ENCODE results near the gene ZNF585A. TPM values are rescaled to one million over a fixed set of nuclear protein-coding genes. Genes with fewer than 3 reads are reported as not detected.
"Not testable (repeated sequence)": the region's sequence is repeated elsewhere in the genome, so short reads cannot be mapped to it uniquely, and the experiment has no call there.

Gene ZNF585A
- total RNA-seq, 4 donors from 2014 or later = 5.7 to 8.4 (median 6.3) TPM

GRCh38 chr19:37127999-37128820, 44.3 kb downstream of the ZNF585A start:
- Histone ChIP-seq H3K27ac (no peak overlapping the region), H3K27me3 (no peaks in the 10 kb centered on the region), H3K4me1 (no peaks in the 10 kb centered on the region), H3K36me3 (peaks cover 14 to 98% (median 25%) of the 10 kb centered on the region in 3 donors), H3K9me3 (peaks cover 23 to 100% (median 75%) of the 10 kb centered on the region in 4 donors), H3K4me3 (no peak overlapping the region)
- no peak for DNase-seq (ENCODE audit: low spot score in 2 of 2)
- WGBS, 2 donors = 96% methylated on average over 12 of the region's 12 CpGs
- no peak for TF ChIP-seq POLR2A (IDR thresholded peaks at IDR 0.05)
- no peak for TF ChIP-seq EP300 (IDR thresholded peaks at IDR 0.05)
- TF ChIP-seq CTCF (IDR thresholded peaks at IDR 0.05) = no peak

- H3K27me3 ChIP-seq; H3K4me1 ChIP-seq; H3K27ac ChIP-seq; H3K4me3 ChIP-seq; DNase-seq (ENCODE audit: low spot score in 2 of 2): not testable (repeated sequence)
- 97 to 98% methylated on average over 3 of the region's 3 CpGs for WGBS, 2 donors
- H3K9me3 ChIP-seq = peaks cover 8 to 87% (median 44%) of the 10 kb centered on the region in 4 donors
- H3K36me3 ChIP-seq = peaks cover 2 to 48% (median 7%) of the 10 kb centered on the region in 3 donors
Observed at GRCh38 chr19:37122093-37122492, 50.4 kb downstream of the ZNF585A start.

GRCh38 chr19:37114001-37114400, 58.5 kb downstream of the ZNF585A start:
- no peak overlapping the region for H3K4me3 ChIP-seq
- TF ChIP-seq POLR2A (IDR thresholded peaks at IDR 0.05) (no peak), EP300 (IDR thresholded peaks at IDR 0.05) (no peak), CTCF (IDR thresholded peaks at IDR 0.05) (no peak)
- WGBS, 2 donors = 94 to 95% methylated on average over 9 of the region's 9 CpGs
- peaks cover 0 to 82% (median 34%) of the 10 kb centered on the region in 3 donors for H3K36me3 ChIP-seq
- DNase-seq (ENCODE audit: low spot score in 2 of 2) = no peak
- H3K4me1 ChIP-seq = no peaks in the 10 kb centered on the region
- peaks cover 12 to 98% (median 56%) of the 10 kb centered on the region in 4 donors for H3K9me3 ChIP-seq
- H3K27me3 ChIP-seq = no peaks in the 10 kb centered on the region
- no peak overlapping the region for H3K27ac ChIP-seq

- not testable (repeated sequence) for H3K27ac ChIP-seq; H3K4me3 ChIP-seq; DNase-seq (ENCODE audit: low spot score in 2 of 2); H3K4me1 ChIP-seq; H3K27me3 ChIP-seq
- whole genome bisulfite sequencing, 2 donors = 72 to 78% methylated on average over 7 of the region's 7 CpGs
- peaks cover 0 to 100% (median 50%) of the 10 kb centered on the region in 3 donors for H3K36me3 ChIP-seq
- H3K9me3 ChIP-seq = peaks cover 12 to 100% (median 59%) of the 10 kb centered on the region in 4 donors
Observed at GRCh38 chr19:37111753-37112152, 60.7 kb downstream of the ZNF585A start.

- not testable (repeated sequence) for H3K4me3 ChIP-seq; DNase-seq (ENCODE audit: low spot score in 2 of 2); H3K27ac ChIP-seq; H3K27me3 ChIP-seq; H3K4me1 ChIP-seq
- 92 to 96% methylated on average over 5 of the region's 5 CpGs for WGBS, 2 donors
- peaks cover 0 to 97% (median 48%) of the 10 kb centered on the region in 4 donors for H3K9me3 ChIP-seq
- H3K36me3 ChIP-seq = peaks cover 0 to 96% (median 48%) of the 10 kb centered on the region in 3 donors
Observed at GRCh38 chr19:37104135-37104534, 68.4 kb downstream of the ZNF585A start.

DNA sequence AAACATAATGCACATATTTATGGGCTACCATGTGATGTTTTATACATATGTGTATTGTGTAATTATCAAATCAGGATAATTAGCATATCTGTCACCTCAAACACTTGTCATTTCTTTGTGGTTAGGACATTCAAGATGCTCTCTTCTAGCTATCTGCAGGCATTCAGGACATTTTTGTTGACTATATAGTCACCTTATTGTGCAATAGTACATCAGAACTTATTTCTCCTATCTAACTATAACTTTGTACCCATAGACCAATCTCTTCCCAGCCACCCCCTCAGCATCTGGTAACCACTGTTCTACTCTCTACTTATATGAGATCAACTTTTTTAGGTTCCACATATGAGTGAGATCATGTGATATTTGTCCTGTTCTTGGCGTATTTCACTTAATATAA, 73.9 kb downstream of the ZNF585A start:
- H3K27ac ChIP-seq = no peak overlapping the region
- no peak for TF ChIP-seq POLR2A (IDR thresholded peaks at IDR 0.05)
- no peak for TF ChIP-seq CTCF (IDR thresholded peaks at IDR 0.05)
- TF ChIP-seq EP300 (IDR thresholded peaks at IDR 0.05) = no peak
- DNase-seq (ENCODE audit: low spot score in 2 of 2) = no peak
- peaks cover 0 to 100% (median 51%) of the 10 kb centered on the region in 4 donors for H3K9me3 ChIP-seq
- no peaks in the 10 kb centered on the region for H3K4me1 ChIP-seq
- no peaks in the 10 kb centered on the region for H3K27me3 ChIP-seq
- 98 to 100% methylated on average over 1 of the region's 1 CpG for WGBS, 2 donors
- no peak overlapping the region for H3K4me3 ChIP-seq
- H3K36me3 ChIP-seq = peaks cover 3 to 100% (median 48%) of the 10 kb centered on the region in 3 donors
